ENCODE results near the gene AMIGO1.

The AMIGO1 gene

GRCh38 chr1:109509176-109510134, at the start of gene AMIGO1:
Gene AMIGO1, minus strand, starts transcription at chr1:109509727. Its CDS starts 815 bp downstream, at chr1:109508912.
- peak; percentile 32 for DNase-seq (ENCODE audit: low read depth, low spot score)

- DNase-seq (ENCODE audit: low read depth, low spot score), result no peak
These were observed 48.0 kb upstream of the AMIGO1 start for GRCh38 chr1:109557520-109557919.

- DNase-seq (ENCODE audit: low read depth, low spot score), result no peak
These were observed 47.0 kb upstream of the AMIGO1 start for GRCh38 chr1:109556563-109556962.

GRCh38 chr1:109548321-109549267, 39.1 kb upstream of the AMIGO1 start, which contains the start of gene GNAI3:
Gene GNAI3, plus strand, starts transcription at chr1:109548615. Its CDS starts 106 bp downstream, at chr1:109548721.
- DNase-seq (ENCODE audit: low read depth, low spot score), result peak; percentile 89

GRCh38 chr1:109547463-109548320, 38.2 kb upstream of the AMIGO1 start:
- DNase-seq (ENCODE audit: low read depth, low spot score), result no peak

- DNase-seq (ENCODE audit: low read depth, low spot score), result peak; percentile 80
These were observed 37.0 kb upstream of the AMIGO1 start for GRCh38 chr1:109546311-109547109.

- no peak for DNase-seq (ENCODE audit: low read depth, low spot score)
These were observed 34.6 kb upstream of the AMIGO1 start for GRCh38 chr1:109543988-109544735.

GRCh38 chr1:109543283-109543987, 33.9 kb upstream of the AMIGO1 start:
- DNase-seq (ENCODE audit: low read depth, low spot score), result no peak

GRCh38 chr1:109542657-109543056, 33.1 kb upstream of the AMIGO1 start:
- no peak for DNase-seq (ENCODE audit: low read depth, low spot score)

GRCh38 chr1:109541102-109541501, 31.6 kb upstream of the AMIGO1 start:
- DNase-seq (ENCODE audit: low read depth, low spot score), result no peak

GRCh38 chr1:109539676-109540075, 30.1 kb upstream of the AMIGO1 start, which contains the start of gene GPR61:
Gene GPR61, plus strand, starts transcription at chr1:109539872. Its CDS starts 3,151 bp downstream, at chr1:109543023.
- DNase-seq (ENCODE audit: low read depth, low spot score), result no peak

GRCh38 chr1:109538827-109539555, 29.5 kb upstream of the AMIGO1 start:
- DNase-seq (ENCODE audit: low read depth, low spot score), result no peak

- DNase-seq (ENCODE audit: low read depth, low spot score), result no peak
These were observed 28.1 kb upstream of the AMIGO1 start for GRCh38 chr1:109537450-109538178.

GRCh38 chr1:109535971-109536491, 26.5 kb upstream of the AMIGO1 start:
- DNase-seq (ENCODE audit: low read depth, low spot score), result no peak

- no peak for DNase-seq (ENCODE audit: low read depth, low spot score)
These were observed 26.0 kb upstream of the AMIGO1 start for GRCh38 chr1:109535481-109535880.

- no peak for DNase-seq (ENCODE audit: low read depth, low spot score)
These were observed 24.9 kb upstream of the AMIGO1 start for GRCh38 chr1:109534307-109534858.
